GM18858 (cell line): ENCODE results near the gene STIM2.
"Not testable (repeated sequence)": the region's sequence is repeated elsewhere in the genome, so short reads cannot be mapped to it uniquely, and the experiment has no call there.

ENCODE experiments used
- ATAC-seq: cut with Tn5 transposase; IDR thresholded peaks from one replicate; pipeline ENCODE4 v1.9.1; 2021; ENCODE audit not compliant: unreplicated experiment

The STIM2 gene

DNA sequence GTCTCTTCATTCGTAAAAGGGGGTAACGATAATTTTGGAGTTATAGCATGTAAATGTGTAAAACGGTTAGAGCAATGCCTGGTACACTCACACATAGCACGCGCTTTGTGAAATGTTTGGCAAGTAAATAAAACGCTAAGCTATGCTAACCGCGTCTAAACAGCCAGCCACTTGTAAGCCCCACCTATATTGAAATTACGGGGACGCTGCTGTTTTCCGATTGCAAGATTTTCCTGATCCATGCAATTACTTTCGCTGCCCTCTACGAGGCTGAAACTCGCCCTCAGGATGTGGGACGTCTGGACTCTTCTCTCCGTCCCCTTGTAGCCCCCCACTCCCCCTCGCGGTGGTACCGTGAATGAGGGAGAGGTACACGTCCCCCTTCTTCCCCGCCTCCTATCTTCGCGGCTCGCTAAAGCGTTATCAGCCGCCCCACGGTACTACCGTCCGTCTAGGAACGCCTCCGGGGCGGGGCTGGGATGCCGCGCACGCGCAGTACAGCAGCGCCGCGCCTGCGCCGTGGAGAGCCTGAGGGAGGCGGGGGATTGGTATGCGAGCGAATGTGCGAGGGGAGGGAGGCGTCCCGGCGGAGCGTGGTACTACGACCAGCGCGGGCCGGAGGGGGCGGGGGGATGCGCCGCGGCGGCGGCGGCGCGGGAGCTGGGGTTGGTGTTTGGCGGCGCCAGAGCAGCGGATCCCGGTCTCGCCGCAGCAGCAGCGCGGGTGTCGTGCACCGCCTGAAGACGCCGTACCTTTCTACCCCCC lies at the start of gene STIM2:
Gene STIM2 (plus strand): TSS at position 685 of the 765 bp plus-strand sequence.
- peak; percentile 56 for ATAC-seq

DNA sequence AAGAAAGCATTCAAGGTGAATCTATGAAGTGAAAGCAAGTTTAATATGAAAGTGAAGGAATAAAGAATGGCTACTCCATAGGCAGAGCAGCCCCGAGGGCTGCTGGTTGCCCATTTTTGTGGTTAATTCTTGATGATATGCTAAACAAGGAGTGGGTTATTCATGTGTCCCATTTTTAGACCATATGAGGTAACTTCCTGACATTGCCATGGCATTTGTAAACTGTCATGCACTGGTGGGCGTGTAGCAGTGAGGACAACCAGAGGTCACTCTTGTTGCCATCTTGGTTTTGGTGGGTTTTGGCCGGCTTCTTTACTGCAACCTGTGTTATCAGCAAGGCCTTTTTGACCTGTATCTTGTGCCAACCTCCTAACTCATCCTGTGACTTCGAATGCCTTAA lies 49.1 kb upstream of the STIM2 start:
- not testable (repeated sequence) for ATAC-seq

DNA sequence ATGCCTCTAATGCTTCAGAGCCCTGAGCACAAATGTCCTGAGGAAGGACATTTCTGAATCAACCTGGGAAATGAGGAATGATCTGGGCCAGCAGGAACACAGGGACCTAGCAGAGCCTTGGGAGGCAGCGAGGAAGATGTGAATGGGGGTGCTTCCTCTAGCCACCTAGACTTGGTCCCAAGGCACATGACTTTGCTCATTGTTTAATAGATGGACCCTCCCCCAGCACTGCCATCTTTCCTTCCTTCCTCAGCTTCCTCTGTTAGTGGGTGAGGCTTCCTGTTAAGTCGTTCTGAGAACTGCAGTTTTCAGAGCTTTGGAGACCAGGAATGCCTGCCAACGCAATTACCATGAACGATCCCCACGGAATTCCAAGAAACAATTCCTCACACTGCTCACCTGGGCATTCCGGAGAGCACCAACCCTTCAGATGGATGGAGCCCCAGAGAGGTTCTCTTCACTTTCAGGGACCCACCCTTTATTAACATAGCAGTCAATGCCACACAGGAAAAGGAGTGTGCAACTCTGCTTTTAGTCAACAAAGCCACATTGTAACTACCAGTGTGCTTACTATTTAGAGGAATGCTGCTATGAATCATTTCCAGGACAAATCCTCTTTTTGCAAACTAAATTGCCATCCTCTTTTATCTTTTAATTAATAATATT lies 48.5 kb upstream of the STIM2 start:
- ATAC-seq = no peak

DNA sequence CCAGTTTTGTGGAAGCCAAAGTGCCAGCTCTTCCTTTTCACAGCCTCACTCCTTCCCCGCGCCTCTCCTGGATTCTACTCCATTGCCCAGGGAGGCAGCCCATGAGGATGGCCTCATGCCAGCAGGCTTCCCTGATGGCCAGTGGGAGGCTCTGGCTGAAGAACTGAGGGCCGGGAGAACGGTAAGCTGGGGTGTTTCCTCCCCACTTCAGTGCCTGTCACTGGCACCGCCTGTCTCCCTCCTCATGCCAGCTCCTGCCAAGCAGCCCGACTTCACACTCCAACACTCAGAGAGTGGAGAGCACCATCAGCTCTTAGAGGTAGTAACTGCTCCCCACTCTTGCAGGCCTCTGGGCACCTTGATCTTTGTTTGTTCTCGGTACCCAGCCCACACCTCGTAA lies 46.9 kb upstream of the STIM2 start:
- no peak for ATAC-seq

DNA sequence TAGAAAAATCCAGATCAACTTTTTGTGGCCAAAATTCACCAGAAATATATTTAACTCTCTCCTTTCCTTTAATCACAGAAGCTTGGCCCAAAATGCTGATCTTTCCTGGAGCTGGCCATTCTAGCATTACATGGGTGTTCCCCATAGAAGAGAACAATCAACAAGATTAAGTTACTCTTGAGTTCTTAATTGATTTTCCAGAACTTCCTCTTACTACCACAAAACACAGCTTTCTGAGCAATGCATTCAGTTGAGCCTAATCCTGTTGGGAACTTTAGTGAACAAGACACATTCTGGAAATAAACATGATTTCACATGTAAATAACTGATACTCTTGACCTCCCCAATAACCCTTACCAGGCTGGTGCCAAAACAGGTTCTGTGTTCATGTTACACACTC lies 45.4 kb upstream of the STIM2 start:
- no peak for ATAC-seq

DNA sequence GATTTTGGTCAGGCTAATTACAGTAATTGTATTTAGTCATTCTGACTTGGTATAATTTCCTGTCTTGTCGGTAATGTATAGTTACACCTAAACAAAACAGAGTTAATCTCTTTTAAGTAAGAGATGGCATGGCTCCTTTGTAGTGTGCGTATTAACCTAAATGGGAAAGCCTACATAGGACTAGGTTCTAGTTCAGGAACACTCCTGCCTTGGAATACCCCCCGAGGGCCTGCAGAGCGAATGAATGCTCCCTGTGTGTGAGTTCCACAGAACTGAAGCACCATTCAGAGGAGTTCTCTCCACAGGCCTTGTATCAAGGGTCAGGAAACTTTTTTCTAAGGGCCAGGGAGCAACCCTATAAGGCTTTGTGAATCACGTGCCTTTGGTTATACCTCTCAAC lies 44.9 kb upstream of the STIM2 start:
- no peak for ATAC-seq

DNA sequence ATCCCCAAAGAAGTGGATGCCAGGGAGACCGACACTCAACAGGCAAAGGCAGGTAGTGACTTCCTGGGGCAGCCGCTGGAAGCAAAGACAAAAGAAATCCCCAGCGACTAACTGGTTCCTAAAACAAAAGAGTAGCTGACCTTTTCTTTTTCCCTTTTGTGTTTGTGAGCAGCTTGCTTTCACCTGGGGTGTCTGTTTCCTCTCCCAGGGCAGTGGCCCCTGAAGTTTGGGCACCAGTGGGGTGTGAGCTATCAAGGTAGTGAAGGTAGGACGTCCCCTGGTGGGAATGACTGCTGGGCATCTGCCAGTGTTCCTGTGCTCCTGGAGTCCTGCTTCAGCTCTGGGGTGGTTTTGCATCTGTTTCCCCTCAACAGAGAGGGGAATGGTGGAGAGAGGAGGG lies 41.6 kb upstream of the STIM2 start:
- no peak for ATAC-seq

DNA sequence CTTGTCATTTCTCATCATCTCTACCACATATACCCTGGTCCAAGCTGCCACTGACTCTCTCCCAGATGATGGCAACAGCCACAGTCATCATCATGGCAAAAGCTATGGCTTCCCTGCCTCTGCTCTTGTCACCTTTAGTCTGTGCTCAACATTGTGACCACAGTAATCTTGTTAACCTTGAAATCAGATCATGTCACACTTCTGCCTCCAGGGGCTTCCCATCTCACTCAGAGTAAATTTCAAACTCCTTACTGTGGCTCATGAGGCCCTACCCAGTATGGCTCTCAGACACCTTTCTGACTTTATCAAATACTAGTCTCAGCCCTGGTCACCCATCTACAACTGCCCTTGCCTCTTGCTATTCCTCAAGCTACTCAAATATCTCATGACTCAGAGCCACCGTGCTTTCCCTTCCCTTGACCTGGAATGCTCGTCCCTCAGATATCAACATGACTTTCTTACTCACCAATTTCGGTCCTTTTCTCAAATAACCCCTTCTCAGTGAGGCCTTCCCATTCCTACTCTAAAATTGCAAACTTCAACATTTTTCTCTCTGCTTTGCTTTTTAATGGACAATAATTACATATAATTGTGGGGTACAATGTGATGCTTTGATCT lies 41.1 kb upstream of the STIM2 start:
- ATAC-seq = peak; percentile 30

DNA sequence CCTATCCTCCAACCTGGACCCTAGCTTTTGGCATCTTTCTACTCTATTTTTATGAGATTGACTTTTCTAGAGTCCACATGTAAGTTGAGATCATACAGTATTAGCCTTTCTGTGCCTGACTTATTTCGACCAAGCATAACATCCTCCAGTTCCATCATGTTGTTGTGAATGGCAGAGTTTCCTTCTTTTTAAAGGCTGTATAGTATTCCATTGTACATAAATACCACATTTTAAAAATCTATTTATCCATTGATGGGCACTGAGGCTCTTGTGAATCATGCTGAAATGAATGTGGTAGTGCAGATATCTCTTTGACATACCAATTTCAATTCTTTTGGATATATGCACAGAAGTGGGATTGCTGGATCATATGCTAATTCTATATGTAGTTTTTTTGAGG lies 40.3 kb upstream of the STIM2 start:
- no peak for ATAC-seq

DNA sequence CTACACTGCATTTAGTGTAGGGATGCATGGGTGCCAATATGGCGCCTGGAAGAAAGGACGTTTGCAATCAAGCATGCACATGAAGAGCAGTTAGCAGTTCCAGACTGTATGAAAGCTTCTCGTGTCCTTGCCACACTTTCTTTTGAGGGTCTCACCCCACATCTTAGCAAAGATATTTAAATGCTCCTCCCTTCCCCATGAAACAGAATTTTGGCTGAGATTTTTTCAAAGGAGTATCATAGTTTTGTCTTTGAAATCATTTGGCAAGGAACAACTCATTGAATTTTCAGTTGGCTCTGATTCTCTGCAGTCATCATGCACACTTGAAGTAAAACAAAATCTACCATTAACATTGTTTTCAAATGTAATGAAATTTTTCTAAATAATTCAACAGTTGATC lies 39.6 kb upstream of the STIM2 start:
- ATAC-seq = no peak

DNA sequence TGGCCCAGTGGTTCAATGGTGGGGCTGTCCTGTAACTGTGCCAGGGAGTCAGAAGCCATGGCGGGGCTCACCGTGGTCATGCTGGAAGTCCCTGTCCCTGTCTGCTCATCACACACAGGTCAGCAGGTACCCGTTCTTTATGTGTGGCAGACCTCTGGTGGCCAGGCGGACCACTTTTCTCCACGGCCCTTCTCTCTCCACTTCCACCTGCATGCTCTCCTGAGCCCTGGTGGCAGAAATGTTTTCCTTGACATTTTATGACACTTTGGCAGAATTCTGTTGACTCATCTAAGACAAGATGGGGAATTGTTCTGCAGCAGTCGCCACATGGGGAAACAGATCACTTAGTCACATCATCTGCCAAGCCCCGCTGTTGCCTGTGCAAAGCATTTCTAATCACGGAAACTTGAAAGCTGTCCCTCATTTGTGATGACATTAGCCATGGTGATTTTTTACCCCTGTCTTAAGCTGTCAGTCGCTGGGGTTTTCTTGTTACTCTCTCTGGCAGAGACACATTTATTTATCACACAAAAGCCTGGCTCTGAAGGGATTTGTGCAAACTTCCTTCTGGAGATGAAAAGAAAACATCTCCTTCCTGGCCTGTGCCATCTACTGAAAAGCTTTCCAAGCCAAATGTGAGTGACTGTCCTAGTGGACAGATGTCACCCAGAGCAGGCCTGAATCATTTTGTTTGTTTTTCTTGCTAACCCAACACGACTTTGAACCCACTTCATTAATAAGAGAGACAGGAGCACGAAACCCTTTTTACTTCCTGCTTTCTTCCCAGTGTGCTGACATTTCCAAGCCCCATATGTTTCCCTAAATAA lies 38.8 kb upstream of the STIM2 start:
- no peak for ATAC-seq

DNA sequence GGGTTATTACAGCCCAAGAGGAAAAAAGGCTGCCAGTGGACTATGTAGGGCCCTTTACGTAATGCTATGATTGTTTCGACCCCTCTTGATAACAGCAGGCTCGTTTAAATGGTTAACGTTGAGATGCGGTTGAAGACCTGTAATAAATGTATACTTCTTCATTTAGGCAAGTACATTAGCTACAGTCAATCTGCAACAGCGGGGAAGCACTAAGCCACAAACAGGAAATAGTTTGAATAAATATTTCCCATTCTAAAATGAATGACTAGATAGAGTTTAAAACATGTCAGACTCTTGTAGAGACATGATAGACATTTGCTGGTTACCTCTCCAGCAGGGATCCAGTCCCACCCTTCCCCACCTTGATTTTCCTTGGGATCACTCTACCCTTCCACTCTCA lies 38.1 kb upstream of the STIM2 start:
- peak; percentile 40 for ATAC-seq

DNA sequence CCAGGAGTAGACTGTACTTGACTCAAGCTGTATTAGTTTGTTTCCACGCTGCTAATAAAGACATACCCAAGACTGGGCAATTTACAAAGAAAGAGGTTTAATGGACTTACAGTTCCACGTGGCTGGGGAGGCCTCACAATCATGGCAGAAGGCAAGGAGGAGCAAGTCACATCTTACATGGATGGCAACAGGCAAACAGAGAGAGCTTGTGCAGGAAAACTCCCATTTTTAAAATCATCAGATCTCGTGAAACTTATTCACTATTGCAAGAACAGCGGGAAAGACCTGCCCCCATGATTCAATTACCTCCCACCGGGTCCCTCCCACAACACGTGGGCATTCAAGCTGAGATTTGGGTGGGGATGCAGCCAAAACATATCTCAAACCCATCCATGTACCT lies 37.7 kb upstream of the STIM2 start:
- not testable (repeated sequence) for ATAC-seq

DNA sequence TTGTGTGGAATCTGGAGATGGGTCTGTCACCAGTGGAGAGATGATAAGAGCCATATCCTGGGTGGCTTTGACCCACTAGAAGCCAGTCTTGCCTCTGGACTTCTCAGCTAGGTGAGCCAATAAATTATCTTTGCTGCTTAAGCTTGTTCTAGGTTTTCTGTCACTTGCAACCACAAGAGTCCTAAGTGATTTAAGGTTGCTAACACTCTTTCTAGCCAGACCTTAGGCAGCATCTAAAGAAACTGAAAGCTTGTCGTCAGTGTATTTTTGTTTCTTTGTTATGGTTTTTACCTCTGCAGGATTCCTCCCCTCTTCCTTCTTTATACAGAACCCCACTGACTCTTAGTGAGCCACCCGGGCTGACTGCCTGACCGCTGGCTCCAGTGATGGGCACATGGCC lies 37.1 kb upstream of the STIM2 start:
- no peak for ATAC-seq

DNA sequence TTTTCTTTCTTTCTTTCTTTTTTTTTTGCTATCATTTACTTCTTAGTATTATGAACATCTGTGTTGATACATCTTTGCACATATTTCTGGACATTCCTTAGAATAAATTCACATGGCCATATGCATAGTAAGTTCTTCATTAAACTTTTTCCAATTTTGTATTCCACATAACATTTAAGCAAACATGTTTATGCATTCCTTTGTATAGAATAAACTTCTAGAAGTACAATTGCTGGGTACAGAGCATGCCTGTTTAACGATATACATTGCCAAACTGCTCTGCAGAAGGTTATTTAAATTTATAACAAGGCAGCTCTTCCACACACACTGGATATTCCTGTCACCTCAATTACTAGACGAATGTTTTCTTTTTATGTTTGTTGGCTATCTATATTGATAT lies 36.0 kb upstream of the STIM2 start:
- ATAC-seq = no peak

DNA sequence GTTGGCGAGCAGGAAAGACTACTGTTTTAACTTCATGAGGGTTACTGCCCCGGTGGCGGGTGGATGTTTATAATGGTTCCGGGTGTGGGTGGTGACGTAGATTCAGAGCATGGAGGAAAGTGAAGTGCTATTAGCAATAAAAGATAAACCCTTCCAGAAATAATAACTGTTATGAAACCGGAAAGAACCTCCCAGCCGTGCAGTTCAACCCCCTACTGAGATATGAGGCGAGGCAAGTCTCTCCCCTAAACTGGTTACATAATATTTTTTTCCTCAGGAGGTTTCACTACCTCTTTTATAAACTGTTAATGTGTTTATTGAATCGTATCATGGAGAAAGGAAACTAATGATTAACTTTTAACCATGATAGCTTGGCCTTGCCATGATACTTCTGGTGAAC lies 33.9 kb upstream of the STIM2 start:
- peak; percentile 86 for ATAC-seq

DNA sequence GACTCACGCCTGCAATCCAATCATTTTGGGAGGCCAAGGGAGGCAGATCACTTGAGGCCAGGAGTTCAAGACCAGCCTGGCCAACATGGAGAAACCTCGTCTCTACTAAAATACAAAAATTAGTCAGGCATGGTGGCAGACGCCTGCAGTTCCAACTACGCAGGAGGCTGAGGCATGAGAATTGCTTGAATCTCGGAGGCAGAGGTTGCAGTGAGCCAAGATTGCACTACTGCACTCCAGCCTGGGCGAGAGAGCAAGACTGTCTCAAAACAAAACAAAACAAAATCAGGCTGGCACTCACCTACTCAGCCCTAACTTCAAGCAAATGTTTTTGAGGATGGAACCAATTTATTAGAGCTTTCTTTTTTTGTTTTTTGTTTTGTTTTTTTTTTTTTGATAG lies 33.3 kb upstream of the STIM2 start:
- ATAC-seq = not testable (repeated sequence)

DNA sequence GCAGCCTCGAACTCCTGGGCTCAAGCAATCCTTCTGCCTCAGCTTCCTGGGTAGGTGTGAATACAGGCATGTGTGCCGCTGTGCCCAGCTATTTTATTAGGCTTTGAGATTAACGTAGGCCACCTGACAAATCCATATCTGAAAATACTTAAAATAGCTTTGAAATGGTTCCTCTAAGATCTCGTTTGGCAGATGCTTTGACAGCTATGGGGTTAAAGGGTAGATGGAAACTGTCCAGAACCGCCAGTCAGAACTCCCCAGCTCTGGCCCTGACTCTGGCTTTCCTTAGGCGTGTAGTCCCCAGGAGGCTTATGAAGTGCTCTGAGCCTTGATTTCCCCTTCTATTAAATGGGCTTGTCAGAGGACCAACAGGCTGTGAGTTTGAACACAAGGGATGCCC lies 32.8 kb upstream of the STIM2 start:
- no peak for ATAC-seq

DNA sequence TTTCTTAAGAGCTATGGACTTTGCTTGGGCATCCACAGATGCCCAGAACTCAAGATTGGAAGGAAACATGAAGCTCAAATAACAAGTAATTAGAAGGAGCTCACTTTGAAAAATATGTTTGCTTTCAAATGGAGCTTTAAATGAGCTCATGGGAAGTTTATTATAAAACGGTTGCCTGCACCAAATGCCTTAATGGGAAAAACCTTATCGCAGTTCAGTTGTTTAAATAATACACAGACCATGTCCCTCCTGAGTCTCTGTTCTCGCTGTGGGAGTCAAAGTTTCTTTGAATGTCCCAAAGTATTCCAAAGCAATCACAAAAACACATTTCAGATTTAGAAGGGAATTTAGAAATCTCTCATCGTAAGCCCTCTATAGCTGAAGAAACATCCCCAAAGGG lies 31.6 kb upstream of the STIM2 start:
- ATAC-seq = no peak

DNA sequence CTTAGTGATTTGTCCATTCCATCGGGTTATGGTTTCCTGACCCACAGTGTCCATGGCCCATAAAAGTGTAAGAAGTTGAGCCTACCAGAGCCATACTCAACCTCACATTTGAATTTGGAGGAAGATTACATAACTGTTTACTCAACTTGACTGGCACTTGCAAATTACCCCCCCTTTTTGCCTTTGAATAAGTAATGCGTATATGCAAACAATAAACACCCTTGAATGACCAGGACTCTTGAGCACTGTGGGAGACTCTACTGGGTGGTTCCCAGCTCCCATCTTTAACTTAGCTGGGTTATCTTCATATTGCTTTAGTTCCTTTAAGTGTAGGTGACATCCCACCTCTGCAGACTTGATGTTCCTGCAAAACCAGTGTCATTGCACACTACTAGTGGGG lies 30.6 kb upstream of the STIM2 start:
- no peak for ATAC-seq

DNA sequence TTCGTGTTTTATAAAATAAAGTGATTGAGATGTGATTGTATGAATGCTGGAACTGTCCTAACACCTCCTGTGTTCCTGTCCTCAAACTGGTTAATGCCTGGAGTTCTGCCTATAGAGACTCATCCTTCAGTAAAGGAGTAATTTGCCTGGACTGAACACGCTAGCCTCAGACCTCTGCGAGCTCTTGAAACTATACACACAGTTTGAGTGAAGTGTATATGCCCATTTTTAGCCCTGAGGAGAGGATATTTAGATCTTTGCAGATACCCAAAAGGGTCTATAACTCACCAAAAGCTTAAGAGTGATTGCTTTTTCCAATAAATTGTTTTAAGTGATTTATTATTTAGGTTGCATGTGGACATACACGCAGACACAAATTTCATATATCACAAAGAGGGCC lies 29.9 kb upstream of the STIM2 start:
- ATAC-seq = no peak
